K562 (cell line): ENCODE measurements around the gene ANO6. TPM values are rescaled to one million over a fixed set of nuclear protein-coding genes. Genes with fewer than 3 reads are reported as not detected.

Experiments used
- ATAC-seq: fragments of 200-7000 bp; cut with Tn5 transposase; 3 replicates; pipeline ENCODE4 v1.9.1; 2020; ENCODE audit warnings: moderate library complexity
- BruUV-seq: library from RNA; stranded (reverse); fragments of 400-500 nt; replicated peaks from 2 replicates; lab custom pipeline; 2021; lab: Mats Ljungman, UMichigan
- CTCF ChIA-PET: fragments of 300-600 bp; formaldehyde crosslinking; extraction: SDS; loops from one replicate; lab custom pipeline; 2021; ENCODE audit warnings: low intra/inter-chr PET ratio; lab: Yijun Ruan, JAX
- POLR2A ChIA-PET: fragments of 300-600, 350-650 bp; sonication (Branson Sonifier 250); formaldehyde crosslinking; extraction: SDS; loops from one replicate; lab custom pipeline; 2021; ENCODE audit warnings: antibody characterized with exemption, inconsistent platforms; lab: Yijun Ruan, JAX
- DNase-seq, 4 experiments: peaks; one replicate each; pipeline versions ENCODE4 v3.0.0 to v3.0.0-alpha.2; 2011 to 2018; ENCODE audit warnings: low spot score in 3 of 4, mixed read lengths in 3 of 4; ENCODE audit errors: extremely low read depth in 1 of 4
- FAIRE-seq: peaks from 2 replicates; lab custom pipeline; 2011; peaks lifted over from hg19 to GRCh38; lab: Jason Lieb, UNC
- H2AFZ ChIP-seq: 2 replicates; pipeline ENCODE4 v1.6.0; 2011; ENCODE audit warnings: low read depth, low read length, control low read depth, inconsistent platforms
- H3K27ac ChIP-seq: fragments of 200-600 bp; 3 replicates; pipeline ENCODE4 v1.8.0; 2011; ENCODE audit warnings: low read depth, mild to moderate bottlenecking, control low read depth, inconsistent platforms, low read length, moderate library complexity, mixed read lengths; ENCODE audit errors: extremely low read depth
- H3K27me3 ChIP-seq, 2 experiments: fragments of 300-600 bp in 1 of 2; 2 replicates in 1 of 2; 3 replicates in 1 of 2; pipeline versions ENCODE4 v1.6.0 to v1.8.0; 2011; ENCODE audit warnings: inconsistent platforms in 2 of 2, low read length in 2 of 2, mild to moderate bottlenecking in 1 of 2, mixed read lengths in 1 of 2, moderate library complexity in 1 of 2; ENCODE audit not compliant: control insufficient read depth in 2 of 2, insufficient read depth in 2 of 2
- H3K36me3 ChIP-seq: fragments of 300-600 bp; 3 replicates; pipeline ENCODE4 v1.8.0; 2011; ENCODE audit warnings: mild to moderate bottlenecking, low read length, inconsistent platforms; ENCODE audit not compliant: control insufficient read depth, insufficient read depth
- H3K4me1 ChIP-seq, 2 experiments: fragments of 200-600 bp in 1 of 2; replicated peaks in 1 of 2; 2 replicates in 1 of 2; 3 replicates in 1 of 2; pipeline versions ENCODE4 v1.5.1 to v1.8.0; 2011; ENCODE audit warnings: inconsistent platforms in 2 of 2, low read length in 2 of 2, mild to moderate bottlenecking in 1 of 2, mixed read lengths in 1 of 2, moderate library complexity in 1 of 2; ENCODE audit not compliant: control insufficient read depth in 2 of 2, insufficient read depth in 2 of 2
- H3K4me2 ChIP-seq: 2 replicates; pipeline ENCODE4 v1.6.1; 2011; ENCODE audit warnings: low read length, control low read depth, inconsistent platforms, mixed read lengths; ENCODE audit not compliant: insufficient read depth
- H3K4me3 ChIP-seq: fragments of 200-600 bp; sonication (generic), shearing (Covaris generic); 2 replicates; pipeline ENCODE4 v1.5.1; 2016; ENCODE audit warnings: control low read depth, inconsistent platforms
- H3K79me2 ChIP-seq: fragments of 200-600 bp; 3 replicates; pipeline ENCODE4 v1.8.0; 2011; ENCODE audit warnings: low read length, inconsistent platforms; ENCODE audit not compliant: control insufficient read depth, insufficient read depth
- H3K9ac ChIP-seq, 2 experiments: 2 replicates each; pipeline versions ENCODE4 v1.6.0 to v1.6.1; 2011; ENCODE audit warnings: low read depth in 2 of 2, low read length in 2 of 2, control low read depth in 1 of 2, inconsistent platforms in 1 of 2, mild to moderate bottlenecking in 1 of 2, mixed read lengths in 1 of 2; ENCODE audit not compliant: insufficient read depth in 1 of 2
- H3K9me1 ChIP-seq: one replicate; pipeline ENCODE4 v1.6.0; 2011; ENCODE audit warnings: inconsistent platforms, mild to moderate bottlenecking, low read length, moderate library complexity; ENCODE audit not compliant: control insufficient read depth, insufficient read depth
- H3K9me3 ChIP-seq: replicated peaks from 2 replicates; pipeline ENCODE4 v1.5.1; 2011; ENCODE audit warnings: low read depth, low read length, inconsistent platforms; ENCODE audit not compliant: control insufficient read depth, insufficient read depth
- H4K20me1 ChIP-seq: replicated peaks from 2 replicates; pipeline ENCODE4 v1.6.1; 2011; ENCODE audit warnings: low read length, inconsistent platforms, mixed read lengths; ENCODE audit not compliant: control insufficient read depth, insufficient read depth
- ARID1B ChIP-seq: fragments of 450-650 bp; IDR thresholded peaks from 2 replicates; pipeline ENCODE4 v1.6.1; 2016; ENCODE audit warnings: antibody characterized with exemption, mild to moderate bottlenecking, inconsistent platforms
- EGR1 ChIP-seq: fragments of 450-650 bp; conservative IDR thresholded peaks from 2 replicates; pipeline ENCODE4 v1.6.1; 2017; ENCODE audit warnings: mild to moderate bottlenecking
- JUND ChIP-seq, 2 experiments: IDR thresholded peaks; 2 replicates in 1 of 2; 3 replicates in 1 of 2; pipeline ENCODE4 v1.6.1; 2011; ENCODE audit warnings: borderline replicate concordance in 2 of 2, low read depth in 2 of 2, low read length in 2 of 2, improper control_type of control experiment in 1 of 2, missing biosample characterization in 1 of 2, missing genetic modification characterization in 1 of 2, missing genetic modification reagents in 1 of 2
- NR2C1 ChIP-seq, 2 experiments: fragments of 450-650 bp; IDR thresholded peaks; 2 replicates each; pipeline ENCODE4 v1.6.1; 2017; ENCODE audit warnings: mild to moderate bottlenecking in 2 of 2, antibody characterized with exemption in 1 of 2, inconsistent platforms in 1 of 2, missing compliant biosample characterization in 1 of 2, missing genetic modification characterization in 1 of 2
- PBX2 ChIP-seq, 2 experiments: IDR thresholded peaks in 1 of 2; conservative IDR thresholded peaks in 1 of 2; 2 replicates each; pipeline ENCODE4 v1.6.1; 2016; ENCODE audit warnings: low read depth in 2 of 2, mild to moderate bottlenecking in 1 of 2, missing compliant biosample characterization in 1 of 2, missing genetic modification characterization in 1 of 2, moderate library complexity in 1 of 2
- POU5F1 ChIP-seq: fragments of 150-350 bp; IDR thresholded peaks from 2 replicates; pipeline ENCODE4 v1.6.1; 2014; ENCODE audit warnings: borderline replicate concordance, low read length, low read depth, mild to moderate bottlenecking; ENCODE audit not compliant: partially characterized antibody
- SMARCA4 ChIP-seq: fragments of 450-650 bp; IDR thresholded peaks from 2 replicates; pipeline ENCODE4 v1.6.1; 2016
- SMARCE1 ChIP-seq: fragments of 450-650 bp; IDR thresholded peaks from 2 replicates; pipeline ENCODE4 v1.7.1; 2016; ENCODE audit warnings: mild to moderate bottlenecking
- SPI1 ChIP-seq: IDR thresholded peaks from 2 replicates; pipeline ENCODE4 v1.6.1; 2011; ENCODE audit warnings: low read depth, low read length, control low read depth, borderline replicate concordance
- XRCC5 ChIP-seq: fragments of 200-400 bp; formaldehyde crosslinking; IDR thresholded peaks from 2 replicates; pipeline ENCODE4 v1.6.1; 2017; ENCODE audit warnings: low read depth, mild to moderate bottlenecking, low read length
- WGBS: fragments of 100-300 bp; shearing (Covaris generic); methylation state at CpG from one replicate; pipeline ENCODE4 v1.1.6; 2016; ENCODE audit warnings: low coverage, mixed read lengths; ENCODE audit not compliant: insufficient coverage; ENCODE audit errors: missing lambda C conversion rate; 5-methylcytosine and 5-hydroxymethylcytosine counted together
- in situ Hi-C: fragments of 300-500 bp; cut with MboI; formaldehyde crosslinking; loops from 4 replicates; pipeline ENCODE4 v1.15.0; 2018; ENCODE audit warnings: inconsistent platforms, mixed read lengths
- intact Hi-C: fragments of 100-400 bp; cut with micrococcal nuclease; formaldehyde crosslinking; loops from 2 replicates; pipeline ENCODE4 v1.14.2; 2022
- polyA plus RNA-seq, 8 experiments: library from polyadenylated mRNA; depleted of rRNA in 4 of 8; stranded (reverse) in 5 of 8; unstranded in 3 of 8; fragments of >200 nt; fragmentation: Nextera tagmentation in 2 of 8; fragmentation: Illumina TruSeq in 1 of 8; extraction: Ambion mirVana in 2 of 8; extraction: Trizol in 1 of 8; gene quantifications; 2 replicates each; pipeline versions ENCODE4 v1.2.1 to v1.2.3, GENCODE V29; 2011 to 2014; ENCODE audit warnings: inconsistent platforms in 1 of 8, missing spikeins in 1 of 8
- total RNA-seq, 7 experiments: library from RNA; depleted of rRNA in 6 of 7; stranded (reverse); fragments of >200 nt in 6 of 7; fragmentation: Illumina TruSeq in 2 of 7; extraction: Trizol in 2 of 7; gene quantifications; 2 replicates each; pipeline versions ENCODE4 v1.2.1 to v1.2.3, GENCODE V29; 2011 to 2021; ENCODE audit warnings: low replicate concordance in 1 of 7
- TF ChIP-seq, protein P1 (sequence below): fragments of 450-650 bp; IDR thresholded peaks from 2 replicates; pipeline ENCODE4 v1.6.1; 2016
- TF ChIP-seq, protein P2 (sequence below): fragments of 250-450 bp; sonication (Bioruptor Pico); IDR thresholded peaks from 2 replicates; pipeline ENCODE4 v1.8.0; 2022; ENCODE audit warnings: inconsistent platforms

Gene ANO6
- total and polyA plus RNA-seq, 9 of the 15 experiments (the other 6 are each of a cell fraction or from before 2014, with no cell fraction given): 3.5 to 24.7 (median 20.3) TPM

- POLR2A ChIA-PET: interaction anchor here (1.4 to 1.6 kb wide), 2 partner anchors 10 to 14 kb away, joined by 3 to 7 read pairs; no protein-coding TSS in a partner anchor
- 0 out of 2 replicates have a peak, but pooled peaks cover 8% of the 10 kb centered on the region for H4K20me1 ChIP-seq
- H3K27ac ChIP-seq: peak overlapping the region; percentile 7; the same call in 1 of the 3 replicates
- CTCF ChIA-PET: no interaction called here
- no peak overlapping the region for H2AFZ ChIP-seq
- no peak for FAIRE-seq
- H3K9me3 ChIP-seq: no peaks in the 10 kb centered on the region
- intact Hi-C loops: no loop called here
- H3K9me1 ChIP-seq: no peaks in the 10 kb centered on the region
- no TSS peak for BruUV-seq
- in situ Hi-C loops: no loop called here
- H3K9ac ChIP-seq: no peak overlapping the region
- 26% methylated on average over 3 of the region's 3 CpGs for WGBS
- peaks cover 46% of the 10 kb centered on the region for H3K79me2 ChIP-seq
- peaks cover 4 to 56% of the 10 kb centered on the region in 2 experiments; a peak in 4 of 5 replicates for H3K4me1 ChIP-seq
- no peak for DNase-seq
- H3K27me3 ChIP-seq: no peaks in the 10 kb centered on the region
- H3K4me3 ChIP-seq: no peak overlapping the region
- no peak for ATAC-seq
- peaks cover 7% of the 10 kb centered on the region; the same call in 2 of the 3 replicates for H3K36me3 ChIP-seq
- no peak overlapping the region for H3K4me2 ChIP-seq
- TF ChIP-seq SMARCE1: peak; percentile 56; the same call in 1 of the 2 replicates
- no peak for TF ChIP-seq POU5F1
- TF ChIP-seq, protein P1, sequence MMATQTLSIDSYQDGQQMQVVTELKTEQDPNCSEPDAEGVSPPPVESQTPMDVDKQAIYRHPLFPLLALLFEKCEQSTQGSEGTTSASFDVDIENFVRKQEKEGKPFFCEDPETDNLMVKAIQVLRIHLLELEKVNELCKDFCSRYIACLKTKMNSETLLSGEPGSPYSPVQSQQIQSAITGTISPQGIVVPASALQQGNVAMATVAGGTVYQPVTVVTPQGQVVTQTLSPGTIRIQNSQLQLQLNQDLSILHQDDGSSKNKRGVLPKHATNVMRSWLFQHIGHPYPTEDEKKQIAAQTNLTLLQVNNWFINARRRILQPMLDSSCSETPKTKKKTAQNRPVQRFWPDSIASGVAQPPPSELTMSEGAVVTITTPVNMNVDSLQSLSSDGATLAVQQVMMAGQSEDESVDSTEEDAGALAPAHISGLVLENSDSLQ: peak; percentile 39; the same call in 1 of the 2 replicates
- 0 out of 2 replicates have a peak, but pooled peaks have one; percentile 17 for TF ChIP-seq EGR1
- no peak for TF ChIP-seq XRCC5
- 0 out of 2 replicates have a peak, but pooled peaks have one; percentile 24 for TF ChIP-seq SMARCA4
- no peak for TF ChIP-seq PBX2 (CRISPR knock-in tag; IDR thresholded peaks at IDR 0.05; ENCODE audit: low read depth)
- TF ChIP-seq PBX2 (tag; conservative IDR thresholded peaks at IDR 0.05; ENCODE audit: low read depth): peak; percentile 57
- no peak for TF ChIP-seq NR2C1 (IDR thresholded peaks at IDR 0.05)
- no peak for TF ChIP-seq NR2C1 (tag; IDR thresholded peaks at IDR 0.05)
- no peak for TF ChIP-seq SPI1
- peak; percentile 45 for TF ChIP-seq ARID1B
- TF ChIP-seq, protein P2, sequence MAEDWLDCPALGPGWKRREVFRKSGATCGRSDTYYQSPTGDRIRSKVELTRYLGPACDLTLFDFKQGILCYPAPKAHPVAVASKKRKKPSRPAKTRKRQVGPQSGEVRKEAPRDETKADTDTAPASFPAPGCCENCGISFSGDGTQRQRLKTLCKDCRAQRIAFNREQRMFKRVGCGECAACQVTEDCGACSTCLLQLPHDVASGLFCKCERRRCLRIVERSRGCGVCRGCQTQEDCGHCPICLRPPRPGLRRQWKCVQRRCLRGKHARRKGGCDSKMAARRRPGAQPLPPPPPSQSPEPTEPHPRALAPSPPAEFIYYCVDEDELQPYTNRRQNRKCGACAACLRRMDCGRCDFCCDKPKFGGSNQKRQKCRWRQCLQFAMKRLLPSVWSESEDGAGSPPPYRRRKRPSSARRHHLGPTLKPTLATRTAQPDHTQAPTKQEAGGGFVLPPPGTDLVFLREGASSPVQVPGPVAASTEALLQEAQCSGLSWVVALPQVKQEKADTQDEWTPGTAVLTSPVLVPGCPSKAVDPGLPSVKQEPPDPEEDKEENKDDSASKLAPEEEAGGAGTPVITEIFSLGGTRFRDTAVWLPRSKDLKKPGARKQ: no peak
- TF ChIP-seq JUND (IDR thresholded peaks at IDR 0.05; ENCODE audit: borderline replicate concordance, low read depth, low read length): peak; percentile 73
- TF ChIP-seq JUND (tag; IDR thresholded peaks at IDR 0.05; ENCODE audit: borderline replicate concordance, low read depth, low read length): peak; percentile 52; the same call in 1 of the 3 replicates
Observed at GRCh38 chr12:45231515-45232145, 15.7 kb downstream of the ANO6 start.
